HepG2 (cell line): Measurements from ENCODE around the gene TREM1. TPM values are rescaled to one million over a fixed set of nuclear protein-coding genes. Genes with fewer than 3 reads are reported as not detected.

ENCODE experiments used
- ATAC-seq: fragments of 200-7000 bp; cut with Tn5 transposase; 3 replicates; pipeline ENCODE4 v1.9.1; 2020; ENCODE audit warnings: mild to moderate bottlenecking, moderate library complexity
- BruUV-seq: library from RNA; stranded (reverse); fragments of 400-500 nt; replicated peaks from 2 replicates; lab custom pipeline; 2021; lab: Mats Ljungman, UMichigan
- CTCF ChIA-PET: fragments of 300-600 bp; formaldehyde crosslinking; extraction: SDS; loops from one replicate; lab custom pipeline; 2021; ENCODE audit warnings: low total read pairs, inconsistent platforms, low intra/inter-chr PET ratio; lab: Yijun Ruan, JAX
- POLR2A ChIA-PET: fragments of 350-600 bp; sonication (Branson Sonifier 250); formaldehyde crosslinking; loops from one replicate; lab custom pipeline; 2020; ENCODE audit warnings: antibody characterized with exemption, inconsistent platforms; lab: Yijun Ruan, JAX
- DNase-seq: peaks from one replicate; pipeline ENCODE4 v3.0.0-alpha.2; 2015; ENCODE audit warnings: low spot score
- FAIRE-seq: peaks from 3 replicates; lab custom pipeline; 2011; peaks lifted over from hg19 to GRCh38; lab: Jason Lieb, UNC
- H2AFZ ChIP-seq: one replicate; pipeline ENCODE4 v1.6.1; 2011; ENCODE audit warnings: low read length, inconsistent platforms
- H3K27ac ChIP-seq: fragments of 300-600 bp; 3 replicates; pipeline ENCODE4 v1.8.0; 2011; ENCODE audit warnings: mixed run types, mild to moderate bottlenecking, mixed read lengths, low read length, inconsistent platforms; ENCODE audit not compliant: insufficient read depth; ENCODE audit errors: extremely low read length
- H3K27me3 ChIP-seq, 2 experiments: fragments of 200-600 bp in 1 of 2; 2 replicates in 1 of 2; 3 replicates in 1 of 2; pipeline versions ENCODE4 v1.6.0 to v1.8.0; 2011; ENCODE audit warnings: low read length in 2 of 2, mild to moderate bottlenecking in 2 of 2, moderate library complexity in 2 of 2, inconsistent platforms in 1 of 2; ENCODE audit not compliant: insufficient read depth in 2 of 2, control insufficient read depth in 1 of 2
- H3K36me3 ChIP-seq, 2 experiments: fragments of 200-600 bp in 1 of 2; replicated peaks in 1 of 2; 2 replicates in 1 of 2; 3 replicates in 1 of 2; pipeline versions ENCODE4 v1.5.1 to v1.8.0; 2011; ENCODE audit warnings: low read length in 2 of 2, inconsistent platforms in 1 of 2; ENCODE audit not compliant: insufficient read depth in 2 of 2, control insufficient read depth in 1 of 2
- H3K4me1 ChIP-seq: 2 replicates; pipeline ENCODE4 v1.5.1; 2012; ENCODE audit warnings: low read length, inconsistent platforms; ENCODE audit not compliant: insufficient read depth
- H3K4me2 ChIP-seq: 2 replicates; pipeline ENCODE4 v1.6.0; 2011; ENCODE audit warnings: low read depth, low read length, inconsistent platforms
- H3K4me3 ChIP-seq, 3 experiments: fragments of 200-600 bp in 1 of 3; sonication (generic), shearing (Covaris generic) in 1 of 3; replicated peaks in 1 of 3; 2 replicates each; pipeline ENCODE4 v1.5.1; 2011 to 2016; ENCODE audit warnings: low read length in 3 of 3, inconsistent platforms in 2 of 3, low read depth in 2 of 3, mild to moderate bottlenecking in 2 of 3, control low read depth in 1 of 3, mixed read lengths in 1 of 3; ENCODE audit not compliant: insufficient read depth in 1 of 3
- H3K79me2 ChIP-seq: one replicate; pipeline ENCODE4 v1.6.1; 2011; ENCODE audit warnings: low read length, inconsistent platforms; ENCODE audit not compliant: insufficient read depth
- H3K9ac ChIP-seq: 2 replicates; pipeline ENCODE4 v1.6.0; 2011; ENCODE audit warnings: mild to moderate bottlenecking, low read depth, low read length, inconsistent platforms; ENCODE audit not compliant: insufficient read depth
- H3K9me3 ChIP-seq: 2 replicates; pipeline ENCODE4 v1.5.1; 2012; ENCODE audit warnings: mild to moderate bottlenecking, low read length
- H4K20me1 ChIP-seq: 2 replicates; pipeline ENCODE4 v1.6.0; 2011; ENCODE audit warnings: inconsistent platforms, mild to moderate bottlenecking, low read length, moderate library complexity; ENCODE audit not compliant: insufficient read depth
- FOXK1 ChIP-seq: sonication (generic); formaldehyde crosslinking; IDR thresholded peaks from 2 replicates; pipeline ENCODE4 v1.4.0; 2020; ENCODE audit warnings: low read depth, missing genetic modification reagents, borderline replicate concordance
- GTF2F1 ChIP-seq: fragments of 150-350 bp; IDR thresholded peaks from 2 replicates; pipeline ENCODE4 v1.6.1; 2014; ENCODE audit warnings: low read length
- IRX3 ChIP-seq: sonication (generic); formaldehyde crosslinking; IDR thresholded peaks from 2 replicates; pipeline ENCODE4 v1.8.1; 2023; ENCODE audit warnings: mild to moderate bottlenecking, low read depth, missing genetic modification reagents, borderline replicate concordance
- KDM3A ChIP-seq: IDR thresholded peaks from 2 replicates; pipeline ENCODE4 v1.6.1; 2018; ENCODE audit warnings: low read depth, missing compliant biosample characterization
- TOPORS ChIP-seq: sonication (generic); formaldehyde crosslinking; IDR thresholded peaks from 2 replicates; pipeline ENCODE4 v1.8.0; 2023; ENCODE audit warnings: mild to moderate bottlenecking, missing genetic modification reagents
- ZBTB7B ChIP-seq: sonication (generic); formaldehyde crosslinking; IDR thresholded peaks from 2 replicates; pipeline ENCODE4 v1.4.0; 2020; ENCODE audit warnings: missing genetic modification reagents
- ZNF333 ChIP-seq: sonication (generic); formaldehyde crosslinking; IDR thresholded peaks from 2 replicates; pipeline ENCODE4 v1.4.0; 2020; ENCODE audit warnings: mild to moderate bottlenecking, missing genetic modification reagents, borderline replicate concordance
- ZNF343 ChIP-seq: sonication (generic); formaldehyde crosslinking; IDR thresholded peaks from 2 replicates; pipeline ENCODE4 v1.4.0; 2020; ENCODE audit warnings: mild to moderate bottlenecking, missing genetic modification reagents
- ZNF382 ChIP-seq: sonication (generic); formaldehyde crosslinking; IDR thresholded peaks from 2 replicates; pipeline ENCODE4 v1.5.0; 2020; ENCODE audit warnings: missing genetic modification reagents, mild to moderate bottlenecking, borderline replicate concordance
- ZNF44 ChIP-seq: sonication (generic); formaldehyde crosslinking; IDR thresholded peaks from 2 replicates; pipeline ENCODE4 v1.5.1; 2020; ENCODE audit warnings: mild to moderate bottlenecking, missing genetic modification reagents
- ZNF501 ChIP-seq: sonication (generic); formaldehyde crosslinking; IDR thresholded peaks from 2 replicates; pipeline ENCODE4 v1.5.1; 2020; ENCODE audit warnings: mild to moderate bottlenecking, moderate library complexity, missing genetic modification reagents
- WGBS: methylation state at CpG from one replicate; pipeline ENCODE4 v1.1.6; 2017; ENCODE audit warnings: low lambda C conversion rate; 5-methylcytosine and 5-hydroxymethylcytosine counted together
- in situ Hi-C: cut with HindIII; loops from 2 replicates; pipeline ENCODE4 v1.10.0; 2017; ENCODE audit warnings: low pct_unique_long_range_greater_than_20kb; ENCODE audit not compliant: extremely low pct_ligation_motif_present
- intact Hi-C: fragments of 100-400 bp; cut with micrococcal nuclease; formaldehyde crosslinking; loops from one replicate; pipeline ENCODE4 v1.10.0; 2022; ENCODE audit not compliant: unreplicated experiment
- polyA plus RNA-seq, 8 experiments: library from polyadenylated mRNA; depleted of rRNA in 3 of 8; stranded (reverse) in 7 of 8; unstranded in 1 of 8; fragments of >200 nt; fragmentation: Illumina TruSeq in 4 of 8; extraction: Trizol in 4 of 8; gene quantifications; 2 replicates each; pipeline versions ENCODE4 v1.2.1 to v1.2.3, GENCODE V29; 2011 to 2016; ENCODE audit warnings: low read depth in 4 of 8, missing spikeins in 1 of 8, mixed read lengths in 1 of 8; ENCODE audit not compliant: insufficient read depth in 1 of 8
- total RNA-seq, 5 experiments: library from RNA; depleted of rRNA; stranded (reverse); fragments of >200 nt; fragmentation: Illumina TruSeq; extraction: Trizol; gene quantifications; 2 replicates each; pipeline ENCODE4 v1.2.3, GENCODE V29; 2016; ENCODE audit warnings: low read depth in 1 of 5
- TF ChIP-seq, protein P1 (sequence below): sonication (generic); formaldehyde crosslinking; IDR thresholded peaks from 2 replicates; pipeline ENCODE4 v1.4.0; 2020; ENCODE audit warnings: low read depth, mild to moderate bottlenecking, missing genetic modification reagents
- TF ChIP-seq, protein P2 (sequence below): sonication (generic); formaldehyde crosslinking; IDR thresholded peaks from 2 replicates; pipeline ENCODE4 v1.5.1; 2020; ENCODE audit warnings: mild to moderate bottlenecking, missing genetic modification reagents, borderline replicate concordance
- TF ChIP-seq, protein P3 (sequence below): sonication (generic); formaldehyde crosslinking; IDR thresholded peaks from 2 replicates; pipeline ENCODE4 v1.8.0; 2022; ENCODE audit warnings: mild to moderate bottlenecking, missing genetic modification reagents, moderate library complexity
- TF ChIP-seq, protein P4 (sequence below): sonication (generic); formaldehyde crosslinking; IDR thresholded peaks from 2 replicates; pipeline ENCODE4 v1.5.0; 2020; ENCODE audit warnings: missing genetic modification reagents, mild to moderate bottlenecking, borderline replicate concordance

TREM1 gene
- total and polyA plus RNA-seq, 2 of the 13 experiments (the other 11 are each of a cell fraction or from before 2014, with no cell fraction given) = 0.49 TPM; not detected in 1

DNA sequence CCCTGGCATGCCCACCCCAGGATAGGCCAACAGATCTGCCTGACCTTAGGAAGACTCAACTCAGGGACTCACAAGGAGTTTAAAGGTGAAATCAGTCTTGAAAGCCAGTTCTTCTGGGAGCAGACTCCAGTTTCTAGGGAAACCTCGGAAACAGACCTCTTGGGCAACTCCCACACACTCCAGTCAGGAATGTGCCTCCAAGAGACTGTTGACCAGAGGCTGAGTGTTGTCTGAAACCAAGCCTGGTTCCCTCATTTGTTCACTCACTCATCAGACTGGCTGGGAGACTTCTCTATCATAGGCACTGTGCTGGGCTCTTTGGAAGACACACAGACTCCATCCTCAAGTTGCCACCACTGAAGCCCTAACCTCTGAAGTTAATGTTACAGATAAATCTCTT lies 1.8 kb downstream of the TREM1 start:
- ChIA-PET CTCF (no interaction called here), POLR2A (no interaction called here)
- H3K9me3 ChIP-seq = no peaks in the 10 kb centered on the region
- no peaks in the 10 kb centered on the region for H3K79me2 ChIP-seq
- no peaks in the 10 kb centered on the region for H4K20me1 ChIP-seq
- whole genome bisulfite sequencing = no CpG with 5 or more reads among the region's 1 CpG
- H3K4me3 ChIP-seq = no peak overlapping the region
- peaks cover 5% of the 10 kb centered on the region for H3K4me1 ChIP-seq
- BruUV-seq = no TSS peak
- DNase-seq (no peak), FAIRE-seq (no peak), ATAC-seq (no peak)
- H2AFZ ChIP-seq = no peak overlapping the region
- H3K36me3 ChIP-seq = no peaks in the 10 kb centered on the region
- no peak overlapping the region for H3K4me2 ChIP-seq
- H3K27ac ChIP-seq = no peak overlapping the region
- no peak overlapping the region for H3K9ac ChIP-seq
- in situ Hi-C loops = no loop called here
- intact Hi-C loops = no loop called here
- H3K27me3 ChIP-seq = peaks cover 0 to 29% of the 10 kb centered on the region in 2 experiments; a peak in 3 of 5 replicates
- TF ChIP-seq ZNF333 (CRISPR knock-in tag) (no peak), FOXK1 (CRISPR knock-in tag) (no peak), ZNF501 (no peak), KDM3A (CRISPR knock-in tag) (no peak), ZNF44 (CRISPR knock-in tag) (no peak), IRX3 (CRISPR knock-in tag) (no peak), GTF2F1 (no peak), ZBTB7B (CRISPR knock-in tag) (no peak), TOPORS (no peak), ZNF343 (CRISPR knock-in tag) (no peak), ZNF382 (CRISPR knock-in tag) (no peak)
- TF ChIP-seq, protein P1, sequence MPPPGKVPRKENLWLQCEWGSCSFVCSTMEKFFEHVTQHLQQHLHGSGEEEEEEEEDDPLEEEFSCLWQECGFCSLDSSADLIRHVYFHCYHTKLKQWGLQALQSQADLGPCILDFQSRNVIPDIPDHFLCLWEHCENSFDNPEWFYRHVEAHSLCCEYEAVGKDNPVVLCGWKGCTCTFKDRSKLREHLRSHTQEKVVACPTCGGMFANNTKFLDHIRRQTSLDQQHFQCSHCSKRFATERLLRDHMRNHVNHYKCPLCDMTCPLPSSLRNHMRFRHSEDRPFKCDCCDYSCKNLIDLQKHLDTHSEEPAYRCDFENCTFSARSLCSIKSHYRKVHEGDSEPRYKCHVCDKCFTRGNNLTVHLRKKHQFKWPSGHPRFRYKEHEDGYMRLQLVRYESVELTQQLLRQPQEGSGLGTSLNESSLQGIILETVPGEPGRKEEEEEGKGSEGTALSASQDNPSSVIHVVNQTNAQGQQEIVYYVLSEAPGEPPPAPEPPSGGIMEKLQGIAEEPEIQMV (CRISPR knock-in tag) = no peak
- TF ChIP-seq, protein P2, sequence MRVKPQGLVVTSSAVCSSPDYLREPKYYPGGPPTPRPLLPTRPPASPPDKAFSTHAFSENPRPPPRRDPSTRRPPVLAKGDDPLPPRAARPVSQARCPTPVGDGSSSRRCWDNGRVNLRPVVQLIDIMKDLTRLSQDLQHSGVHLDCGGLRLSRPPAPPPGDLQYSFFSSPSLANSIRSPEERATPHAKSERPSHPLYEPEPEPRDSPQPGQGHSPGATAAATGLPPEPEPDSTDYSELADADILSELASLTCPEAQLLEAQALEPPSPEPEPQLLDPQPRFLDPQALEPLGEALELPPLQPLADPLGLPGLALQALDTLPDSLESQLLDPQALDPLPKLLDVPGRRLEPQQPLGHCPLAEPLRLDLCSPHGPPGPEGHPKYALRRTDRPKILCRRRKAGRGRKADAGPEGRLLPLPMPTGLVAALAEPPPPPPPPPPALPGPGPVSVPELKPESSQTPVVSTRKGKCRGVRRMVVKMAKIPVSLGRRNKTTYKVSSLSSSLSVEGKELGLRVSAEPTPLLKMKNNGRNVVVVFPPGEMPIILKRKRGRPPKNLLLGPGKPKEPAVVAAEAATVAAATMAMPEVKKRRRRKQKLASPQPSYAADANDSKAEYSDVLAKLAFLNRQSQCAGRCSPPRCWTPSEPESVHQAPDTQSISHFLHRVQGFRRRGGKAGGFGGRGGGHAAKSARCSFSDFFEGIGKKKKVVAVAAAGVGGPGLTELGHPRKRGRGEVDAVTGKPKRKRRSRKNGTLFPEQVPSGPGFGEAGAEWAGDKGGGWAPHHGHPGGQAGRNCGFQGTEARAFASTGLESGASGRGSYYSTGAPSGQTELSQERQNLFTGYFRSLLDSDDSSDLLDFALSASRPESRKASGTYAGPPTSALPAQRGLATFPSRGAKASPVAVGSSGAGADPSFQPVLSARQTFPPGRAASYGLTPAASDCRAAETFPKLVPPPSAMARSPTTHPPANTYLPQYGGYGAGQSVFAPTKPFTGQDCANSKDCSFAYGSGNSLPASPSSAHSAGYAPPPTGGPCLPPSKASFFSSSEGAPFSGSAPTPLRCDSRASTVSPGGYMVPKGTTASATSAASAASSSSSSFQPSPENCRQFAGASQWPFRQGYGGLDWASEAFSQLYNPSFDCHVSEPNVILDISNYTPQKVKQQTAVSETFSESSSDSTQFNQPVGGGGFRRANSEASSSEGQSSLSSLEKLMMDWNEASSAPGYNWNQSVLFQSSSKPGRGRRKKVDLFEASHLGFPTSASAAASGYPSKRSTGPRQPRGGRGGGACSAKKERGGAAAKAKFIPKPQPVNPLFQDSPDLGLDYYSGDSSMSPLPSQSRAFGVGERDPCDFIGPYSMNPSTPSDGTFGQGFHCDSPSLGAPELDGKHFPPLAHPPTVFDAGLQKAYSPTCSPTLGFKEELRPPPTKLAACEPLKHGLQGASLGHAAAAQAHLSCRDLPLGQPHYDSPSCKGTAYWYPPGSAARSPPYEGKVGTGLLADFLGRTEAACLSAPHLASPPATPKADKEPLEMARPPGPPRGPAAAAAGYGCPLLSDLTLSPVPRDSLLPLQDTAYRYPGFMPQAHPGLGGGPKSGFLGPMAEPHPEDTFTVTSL = no peak
- TF ChIP-seq, protein P3, sequence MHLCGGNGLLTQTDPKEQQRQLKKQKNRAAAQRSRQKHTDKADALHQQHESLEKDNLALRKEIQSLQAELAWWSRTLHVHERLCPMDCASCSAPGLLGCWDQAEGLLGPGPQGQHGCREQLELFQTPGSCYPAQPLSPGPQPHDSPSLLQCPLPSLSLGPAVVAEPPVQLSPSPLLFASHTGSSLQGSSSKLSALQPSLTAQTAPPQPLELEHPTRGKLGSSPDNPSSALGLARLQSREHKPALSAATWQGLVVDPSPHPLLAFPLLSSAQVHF (CRISPR knock-in tag) = no peak
- TF ChIP-seq, protein P4, sequence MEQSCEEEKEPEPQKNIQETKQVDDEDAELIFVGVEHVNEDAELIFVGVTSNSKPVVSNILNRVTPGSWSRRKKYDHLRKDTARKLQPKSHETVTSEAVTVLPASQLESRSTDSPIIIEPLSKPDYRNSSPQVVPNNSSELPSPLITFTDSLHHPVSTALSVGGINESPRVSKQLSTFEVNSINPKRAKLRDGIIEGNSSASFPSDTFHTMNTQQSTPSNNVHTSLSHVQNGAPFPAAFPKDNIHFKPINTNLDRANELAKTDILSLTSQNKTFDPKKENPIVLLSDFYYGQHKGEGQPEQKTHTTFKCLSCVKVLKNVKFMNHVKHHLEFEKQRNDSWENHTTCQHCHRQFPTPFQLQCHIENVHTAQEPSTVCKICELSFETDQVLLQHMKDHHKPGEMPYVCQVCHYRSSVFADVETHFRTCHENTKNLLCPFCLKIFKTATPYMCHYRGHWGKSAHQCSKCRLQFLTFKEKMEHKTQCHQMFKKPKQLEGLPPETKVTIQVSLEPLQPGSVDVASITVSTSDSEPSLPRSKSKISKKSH (CRISPR knock-in tag) = no peak
